Measurements from ENCODE around the gene KIF7. TPM values are rescaled to one million over a fixed set of nuclear protein-coding genes. Genes with fewer than 3 reads are reported as not detected.

Gene KIF7
- total RNA-seq, 1 experiment from 2014 or later, result 2.7 TPM

- POLR2A ChIA-PET, result no interaction called here
- Mint-ChIP-seq H3K4me1 (ENCODE audit: insufficient read depth, unreplicated experiment) (no peaks in the 10 kb centered on the region), H3K9me3 (ENCODE audit: unreplicated experiment) (no peaks in the 10 kb centered on the region), H3K4me3 (ENCODE audit: unreplicated experiment) (no peak overlapping the region), H3K27me3 (ENCODE audit: insufficient read depth, unreplicated experiment) (no peaks in the 10 kb centered on the region), H3K36me3 (ENCODE audit: insufficient read depth, unreplicated experiment) (peaks cover 44% of the 10 kb centered on the region), H3K27ac (ENCODE audit: low read depth, unreplicated experiment) (no peak overlapping the region)
- intact Hi-C loops (cut with micrococcal nuclease), result no loop called here
- CTCF ChIA-PET, result interaction anchor here (1.0 kb wide), 2 partner anchors 18 to 28 kb away, joined by 3 to 4 read pairs; no protein-coding TSS in a partner anchor
- BruUV-seq (replicated peaks), result no TSS peak
- TF ChIP-seq, protein P1, sequence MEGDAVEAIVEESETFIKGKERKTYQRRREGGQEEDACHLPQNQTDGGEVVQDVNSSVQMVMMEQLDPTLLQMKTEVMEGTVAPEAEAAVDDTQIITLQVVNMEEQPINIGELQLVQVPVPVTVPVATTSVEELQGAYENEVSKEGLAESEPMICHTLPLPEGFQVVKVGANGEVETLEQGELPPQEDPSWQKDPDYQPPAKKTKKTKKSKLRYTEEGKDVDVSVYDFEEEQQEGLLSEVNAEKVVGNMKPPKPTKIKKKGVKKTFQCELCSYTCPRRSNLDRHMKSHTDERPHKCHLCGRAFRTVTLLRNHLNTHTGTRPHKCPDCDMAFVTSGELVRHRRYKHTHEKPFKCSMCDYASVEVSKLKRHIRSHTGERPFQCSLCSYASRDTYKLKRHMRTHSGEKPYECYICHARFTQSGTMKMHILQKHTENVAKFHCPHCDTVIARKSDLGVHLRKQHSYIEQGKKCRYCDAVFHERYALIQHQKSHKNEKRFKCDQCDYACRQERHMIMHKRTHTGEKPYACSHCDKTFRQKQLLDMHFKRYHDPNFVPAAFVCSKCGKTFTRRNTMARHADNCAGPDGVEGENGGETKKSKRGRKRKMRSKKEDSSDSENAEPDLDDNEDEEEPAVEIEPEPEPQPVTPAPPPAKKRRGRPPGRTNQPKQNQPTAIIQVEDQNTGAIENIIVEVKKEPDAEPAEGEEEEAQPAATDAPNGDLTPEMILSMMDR (IDR thresholded peaks at IDR 0.05; ENCODE audit: unreplicated experiment), result no peak
- no peak for DNase-seq (ENCODE audit: unreplicated experiment)
Observed at GRCh38 chr15:89628806-89629715, 26.2 kb downstream of the KIF7 start.

GRCh38 chr15:89628301-89628700, 27.0 kb downstream of the KIF7 start:
- TF ChIP-seq, protein P1 (IDR thresholded peaks at IDR 0.05; ENCODE audit: unreplicated experiment), result no peak
- no peak overlapping the region for H3K27ac Mint-ChIP-seq (ENCODE audit: low read depth, unreplicated experiment)
- no peaks in the 10 kb centered on the region for H3K9me3 Mint-ChIP-seq (ENCODE audit: unreplicated experiment)
- BruUV-seq (replicated peaks), result no TSS peak
- no peak overlapping the region for H3K4me3 Mint-ChIP-seq (ENCODE audit: unreplicated experiment)
- ChIA-PET POLR2A (no interaction called here), CTCF (interaction anchor here (1.0 kb wide), 1 partner anchor 27 kb away, joined by 3 read pairs; no protein-coding TSS in a partner anchor)
- intact Hi-C loops (cut with micrococcal nuclease), result no loop called here
- H3K4me1 Mint-ChIP-seq (ENCODE audit: insufficient read depth, unreplicated experiment), result no peaks in the 10 kb centered on the region
- no peak for DNase-seq (ENCODE audit: unreplicated experiment)
- peaks cover 40% of the 10 kb centered on the region for H3K36me3 Mint-ChIP-seq (ENCODE audit: insufficient read depth, unreplicated experiment)
- no peaks in the 10 kb centered on the region for H3K27me3 Mint-ChIP-seq (ENCODE audit: insufficient read depth, unreplicated experiment)

- no peak overlapping the region for H3K4me3 Mint-ChIP-seq (ENCODE audit: unreplicated experiment)
- intact Hi-C loops (cut with micrococcal nuclease), result no loop called here
- no TSS peak for BruUV-seq (replicated peaks)
- TF ChIP-seq, protein P1 (IDR thresholded peaks at IDR 0.05; ENCODE audit: unreplicated experiment), result no peak
- no peak overlapping the region for H3K27ac Mint-ChIP-seq (ENCODE audit: low read depth, unreplicated experiment)
- H3K36me3 Mint-ChIP-seq (ENCODE audit: insufficient read depth, unreplicated experiment), result peaks cover 39% of the 10 kb centered on the region
- H3K4me1 Mint-ChIP-seq (ENCODE audit: insufficient read depth, unreplicated experiment), result no peaks in the 10 kb centered on the region
- CTCF ChIA-PET, result interaction anchor here (1.5 kb wide), 1 partner anchor 9 kb away, joined by 4 read pairs; no protein-coding TSS in a partner anchor
- no peak for DNase-seq (ENCODE audit: unreplicated experiment)
- H3K27me3 Mint-ChIP-seq (ENCODE audit: insufficient read depth, unreplicated experiment), result no peaks in the 10 kb centered on the region
- POLR2A ChIA-PET, result no interaction called here
- H3K9me3 Mint-ChIP-seq (ENCODE audit: unreplicated experiment), result no peaks in the 10 kb centered on the region
Observed at GRCh38 chr15:89627256-89627970, 27.9 kb downstream of the KIF7 start.

DNA sequence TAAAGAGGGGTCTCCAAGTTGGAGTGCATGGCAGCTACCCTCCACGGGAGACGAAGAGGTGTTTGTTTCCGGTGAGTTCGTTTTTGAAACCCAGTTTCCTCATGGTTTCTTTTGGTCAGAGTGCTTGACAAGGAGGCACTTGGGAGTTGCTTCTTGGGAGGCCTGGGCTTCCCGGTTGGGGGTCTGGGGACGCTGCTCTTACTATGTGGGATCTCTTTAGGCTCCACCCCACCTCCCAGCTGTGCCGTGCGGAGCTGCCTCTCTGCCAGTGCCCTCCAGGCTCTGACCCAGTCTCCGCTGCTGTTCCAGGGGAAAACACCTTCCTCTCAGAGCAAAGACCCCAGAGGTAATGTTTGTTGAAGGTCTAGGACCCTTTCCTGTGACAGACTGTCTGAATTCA, 29.6 kb downstream of the KIF7 start:
- H3K36me3 Mint-ChIP-seq (ENCODE audit: insufficient read depth, unreplicated experiment), result peaks cover 46% of the 10 kb centered on the region
- DNase-seq (ENCODE audit: unreplicated experiment), result no peak
- intact Hi-C loops (cut with micrococcal nuclease), result no loop called here
- CTCF ChIA-PET, result interaction anchor here (1.4 kb wide), 1 partner anchor 22 kb away, joined by 3 read pairs; no protein-coding TSS in a partner anchor
- H3K4me3 Mint-ChIP-seq (ENCODE audit: unreplicated experiment), result no peak overlapping the region
- no peaks in the 10 kb centered on the region for H3K4me1 Mint-ChIP-seq (ENCODE audit: insufficient read depth, unreplicated experiment)
- TF ChIP-seq, protein P1 (IDR thresholded peaks at IDR 0.05; ENCODE audit: unreplicated experiment), result no peak
- H3K27ac Mint-ChIP-seq (ENCODE audit: low read depth, unreplicated experiment), result no peak overlapping the region
- no peaks in the 10 kb centered on the region for H3K27me3 Mint-ChIP-seq (ENCODE audit: insufficient read depth, unreplicated experiment)
- POLR2A ChIA-PET, result no interaction called here
- H3K9me3 Mint-ChIP-seq (ENCODE audit: unreplicated experiment), result no peaks in the 10 kb centered on the region
- no TSS peak for BruUV-seq (replicated peaks)

Measured in MCF 10A (cell line).